HG03460 (cell line): ENCODE measurements around the gene PDE9A.

Experiments used
- ATAC-seq: cut with Tn5 transposase; IDR thresholded peaks from one replicate; pipeline ENCODE4 v1.9.1; 2021; ENCODE audit not compliant: unreplicated experiment

Gene PDE9A

GRCh38 chr21:42734323-42734971 lies 81.0 kb downstream of the PDE9A start:
- ATAC-seq, result no peak

GRCh38 chr21:42735061-42735460 lies 81.6 kb downstream of the PDE9A start:
- no peak for ATAC-seq

DNA sequence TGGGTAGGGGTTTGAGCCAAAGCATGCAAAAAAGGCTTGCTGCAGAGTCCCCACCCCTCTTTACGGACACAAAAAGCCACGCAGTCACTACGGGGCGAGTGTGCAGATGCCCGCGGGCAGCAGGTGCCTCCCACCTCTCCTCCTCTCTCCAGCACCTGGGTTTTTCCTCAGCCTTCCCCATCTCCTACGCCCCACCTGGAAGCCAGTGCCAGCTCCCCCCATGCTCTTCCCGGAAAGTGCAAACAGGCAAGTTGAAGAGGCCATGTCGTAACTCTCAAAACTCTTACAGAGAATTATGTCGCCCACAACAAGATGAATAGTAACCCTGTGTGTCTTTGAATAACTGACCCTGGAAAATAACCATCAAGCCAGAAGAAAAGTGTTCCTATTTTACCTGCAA lies 82.5 kb downstream of the PDE9A start:
- no peak for ATAC-seq

DNA sequence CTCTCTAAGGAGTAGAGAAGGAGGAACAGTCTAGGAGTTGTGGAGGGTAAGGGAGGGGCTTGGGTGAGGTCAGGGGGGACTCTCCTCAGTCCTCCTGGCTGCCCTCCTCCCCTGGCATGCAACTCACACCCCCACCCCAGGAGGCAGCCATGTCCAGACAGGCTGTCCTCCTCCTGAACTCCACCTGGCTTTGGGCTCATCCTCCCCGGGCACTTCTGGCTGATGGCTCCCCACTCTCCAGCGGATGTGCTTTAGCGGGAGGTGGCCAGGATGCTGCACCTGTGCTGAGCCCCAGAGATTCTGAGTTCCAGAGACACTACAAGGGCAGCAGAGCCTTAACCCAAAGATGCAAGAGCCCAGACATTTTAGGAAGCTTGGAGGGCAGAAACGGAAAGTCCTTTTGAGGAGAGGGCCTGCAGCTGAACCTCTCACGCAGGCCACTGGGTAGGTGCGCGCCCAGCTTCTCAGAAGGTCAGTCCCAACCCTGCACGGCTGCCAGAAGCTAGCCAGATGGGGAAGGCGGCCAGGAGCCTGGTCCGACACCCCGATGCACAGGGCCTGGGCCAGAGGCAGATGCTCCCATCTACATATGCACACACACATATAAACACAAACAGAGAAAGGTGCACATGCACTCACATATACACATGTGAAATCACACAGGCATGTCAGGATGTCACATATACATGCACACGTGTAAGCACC lies 83.4 kb downstream of the PDE9A start:
- ATAC-seq, result no peak

DNA sequence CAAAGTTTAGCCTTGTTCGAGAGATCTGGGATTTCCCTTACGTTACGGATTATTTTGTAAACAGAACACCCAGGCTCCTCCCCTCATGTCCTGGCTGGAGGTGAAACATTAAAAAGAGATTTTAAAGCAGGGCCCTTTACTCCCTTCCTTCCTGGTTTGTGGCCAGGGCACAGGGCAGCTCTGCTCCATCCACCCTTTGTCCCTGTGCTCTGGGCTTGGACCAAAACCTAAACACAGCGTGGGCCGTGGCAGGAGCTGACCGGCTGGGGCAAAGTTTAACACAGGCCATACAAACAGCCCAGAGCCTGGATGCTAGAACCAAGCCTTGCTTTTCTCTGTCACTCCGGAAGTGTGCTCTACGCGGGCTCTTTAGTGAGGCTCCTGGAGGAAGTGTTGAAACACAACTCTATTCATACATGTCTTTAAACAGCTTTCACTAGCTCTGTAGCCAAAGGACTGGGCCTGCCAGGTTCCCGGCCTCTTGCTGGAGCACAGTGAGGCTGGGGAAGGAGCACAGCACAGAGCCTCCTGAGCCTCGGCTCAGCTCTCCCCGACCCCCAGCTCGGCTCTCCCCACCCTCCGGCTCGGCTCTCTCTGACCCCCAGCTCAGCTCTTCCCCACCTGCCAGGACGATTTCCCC lies 84.7 kb downstream of the PDE9A start:
- no peak for ATAC-seq

DNA sequence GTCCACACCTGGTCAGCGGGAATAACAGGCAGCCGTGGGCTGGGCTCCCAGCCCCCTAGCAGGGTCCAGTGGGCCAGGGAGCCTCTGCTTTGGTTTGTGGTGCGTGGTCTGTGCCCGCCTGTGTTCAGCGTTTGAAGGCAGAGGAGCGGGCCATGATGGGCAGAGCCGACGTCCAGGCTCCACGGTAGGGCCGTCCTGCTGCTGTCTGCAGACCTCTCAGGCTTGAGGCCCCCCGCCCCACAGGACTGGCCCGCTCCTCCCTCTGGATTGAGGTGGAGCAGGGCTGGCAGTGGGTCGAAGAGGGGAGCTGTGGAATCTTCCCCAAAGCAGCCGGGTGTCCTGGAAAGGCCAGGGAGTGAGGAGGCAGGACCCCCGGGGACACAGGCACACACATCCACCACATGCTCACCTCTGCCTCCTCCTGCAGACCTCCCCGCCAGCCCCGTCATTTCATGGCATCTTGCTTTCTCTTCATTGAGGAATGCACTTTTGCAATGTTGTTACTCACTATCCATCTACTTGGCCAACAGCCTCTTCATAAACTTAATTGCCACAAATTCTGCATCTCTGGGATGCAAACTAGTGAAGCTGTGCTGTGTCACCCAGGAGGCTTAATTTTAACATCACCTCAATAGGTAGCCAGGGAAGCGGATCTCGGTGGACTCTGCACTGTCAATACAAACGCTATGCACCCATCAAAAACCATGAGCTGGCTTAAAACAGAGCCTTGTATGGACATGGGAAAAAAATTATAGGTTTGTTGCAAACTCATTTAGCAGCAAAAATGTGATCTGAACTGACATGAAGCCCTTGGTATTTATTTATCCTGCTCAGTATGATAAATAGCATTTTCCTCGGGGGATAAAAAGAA lies 85.9 kb downstream of the PDE9A start:
- ATAC-seq, result no peak

DNA sequence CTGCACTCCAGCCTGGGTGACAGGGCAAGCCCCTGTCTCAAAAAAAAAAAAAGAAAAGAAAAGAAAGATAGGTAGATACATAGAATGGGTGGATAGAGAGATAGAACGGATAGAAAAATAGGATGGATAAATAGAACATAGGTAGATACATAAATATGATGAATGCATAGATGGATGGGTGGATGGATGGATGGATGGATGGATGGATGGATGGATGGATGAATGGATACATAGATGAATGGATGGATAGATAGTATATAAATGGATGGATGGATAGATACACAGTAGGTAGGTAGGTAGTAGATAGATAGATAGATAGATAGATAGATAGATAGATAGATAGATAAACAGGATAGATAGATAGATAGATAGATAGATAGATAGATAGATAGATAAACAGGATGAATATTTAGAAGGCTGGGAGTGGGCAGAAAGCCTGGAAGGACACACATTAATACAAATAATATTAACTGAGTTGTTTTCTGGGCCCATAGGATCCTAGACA lies 87.0 kb downstream of the PDE9A start:
- ATAC-seq, result no peak

GRCh38 chr21:42741066-42741465 lies 87.6 kb downstream of the PDE9A start:
- ATAC-seq, result no peak

- ATAC-seq, result no peak
Measured at GRCh38 chr21:42744520-42745445, 91.4 kb downstream of the PDE9A start.

DNA sequence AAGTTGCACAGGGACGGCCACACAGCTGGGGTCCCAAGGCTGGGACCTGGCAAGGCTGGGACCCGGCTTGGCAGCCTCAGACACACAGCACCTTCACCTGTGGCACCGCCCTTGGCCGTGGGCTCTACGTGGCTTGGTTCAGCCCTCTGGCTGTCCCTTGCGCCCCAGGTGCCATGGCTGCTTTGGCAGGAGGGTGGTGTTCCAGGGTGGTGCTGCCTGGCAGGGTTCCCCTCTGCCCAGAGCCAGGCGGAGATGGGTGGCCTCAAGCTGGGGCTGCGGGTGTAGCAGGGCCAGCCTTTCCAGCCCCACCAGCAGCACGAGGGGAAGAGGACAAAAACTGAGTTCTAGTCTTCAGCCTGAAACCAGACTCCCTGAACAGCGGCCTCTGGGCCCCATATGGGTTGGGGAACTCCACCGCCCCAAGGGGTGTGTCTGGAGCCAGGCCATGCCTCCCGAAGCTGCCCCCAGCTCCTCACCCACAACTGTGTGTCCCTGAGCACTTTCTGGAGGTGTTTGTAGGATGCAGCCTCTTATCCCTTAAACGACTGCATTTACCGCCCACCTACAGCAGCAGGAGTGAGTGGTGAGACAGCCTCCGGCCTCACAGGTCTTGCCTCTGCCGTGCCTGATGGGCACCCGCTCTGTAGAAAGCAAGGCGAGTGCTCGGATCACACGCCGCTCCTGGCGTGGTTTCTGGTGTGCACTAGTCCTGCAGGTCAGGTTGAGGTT lies 92.3 kb downstream of the PDE9A start:
- ATAC-seq, result no peak

DNA sequence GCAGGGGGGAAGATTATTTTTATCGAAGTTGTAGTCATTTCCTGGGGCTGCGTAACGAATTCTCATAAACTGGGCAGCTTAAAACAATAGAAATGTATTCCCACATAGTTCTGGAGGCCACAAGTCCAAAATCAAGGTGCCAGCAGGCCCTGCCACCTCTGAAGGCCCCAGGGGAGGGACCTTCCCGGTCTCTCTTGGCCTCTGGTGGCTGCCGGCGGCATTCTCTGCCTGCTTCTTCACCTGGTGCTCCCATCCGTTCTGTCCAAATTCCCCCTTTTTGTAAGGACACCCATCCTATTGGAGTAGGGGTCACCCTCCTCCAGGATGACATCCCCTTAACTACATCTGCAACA lies 92.8 kb downstream of the PDE9A start:
- ATAC-seq, result no peak

- ATAC-seq, result no peak
Measured at GRCh38 chr21:42746593-42747275, 93.3 kb downstream of the PDE9A start.

GRCh38 chr21:42747276-42747701 lies 93.9 kb downstream of the PDE9A start:
- no peak for ATAC-seq

GRCh38 chr21:42747746-42748351 lies 94.4 kb downstream of the PDE9A start:
- ATAC-seq, result no peak

DNA sequence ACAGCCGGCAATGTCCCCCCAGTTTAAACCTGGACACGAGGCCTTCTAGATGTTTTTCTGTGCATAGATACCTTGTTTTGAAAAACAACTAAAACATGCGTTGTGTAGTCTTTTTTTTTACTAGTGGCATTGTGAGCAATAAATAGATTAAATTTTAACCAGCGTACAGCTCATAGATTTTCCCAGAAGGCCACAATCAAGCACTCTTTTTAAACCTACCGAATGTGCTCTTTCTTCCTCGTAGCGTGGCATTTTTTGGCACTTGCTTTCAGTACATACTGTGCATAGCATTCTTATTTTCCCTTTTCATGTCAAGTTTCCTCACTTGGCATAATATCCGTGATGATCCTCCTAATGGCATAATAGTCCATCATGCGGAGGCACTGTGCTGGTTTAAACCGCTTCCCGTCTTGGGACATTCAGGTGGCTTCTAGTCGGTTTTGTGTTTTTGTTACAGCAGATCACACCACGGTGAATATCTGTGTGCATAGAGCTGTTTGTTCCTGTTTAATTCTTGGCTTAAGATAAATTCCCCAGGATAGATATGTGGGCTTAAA lies 95.3 kb downstream of the PDE9A start:
- no peak for ATAC-seq

GRCh38 chr21:42750737-42751530 lies 97.5 kb downstream of the PDE9A start:
- no peak for ATAC-seq

- ATAC-seq, result no peak
Measured at GRCh38 chr21:42751866-42752265, 98.4 kb downstream of the PDE9A start.
